ENCODE measurements around the gene TNNT3. TPM values are rescaled to one million over a fixed set of nuclear protein-coding genes. Genes with fewer than 3 reads are reported as not detected.

Gene TNNT3
- total RNA-seq, 1 experiment from 2014 or later = 0.71 TPM

DNA sequence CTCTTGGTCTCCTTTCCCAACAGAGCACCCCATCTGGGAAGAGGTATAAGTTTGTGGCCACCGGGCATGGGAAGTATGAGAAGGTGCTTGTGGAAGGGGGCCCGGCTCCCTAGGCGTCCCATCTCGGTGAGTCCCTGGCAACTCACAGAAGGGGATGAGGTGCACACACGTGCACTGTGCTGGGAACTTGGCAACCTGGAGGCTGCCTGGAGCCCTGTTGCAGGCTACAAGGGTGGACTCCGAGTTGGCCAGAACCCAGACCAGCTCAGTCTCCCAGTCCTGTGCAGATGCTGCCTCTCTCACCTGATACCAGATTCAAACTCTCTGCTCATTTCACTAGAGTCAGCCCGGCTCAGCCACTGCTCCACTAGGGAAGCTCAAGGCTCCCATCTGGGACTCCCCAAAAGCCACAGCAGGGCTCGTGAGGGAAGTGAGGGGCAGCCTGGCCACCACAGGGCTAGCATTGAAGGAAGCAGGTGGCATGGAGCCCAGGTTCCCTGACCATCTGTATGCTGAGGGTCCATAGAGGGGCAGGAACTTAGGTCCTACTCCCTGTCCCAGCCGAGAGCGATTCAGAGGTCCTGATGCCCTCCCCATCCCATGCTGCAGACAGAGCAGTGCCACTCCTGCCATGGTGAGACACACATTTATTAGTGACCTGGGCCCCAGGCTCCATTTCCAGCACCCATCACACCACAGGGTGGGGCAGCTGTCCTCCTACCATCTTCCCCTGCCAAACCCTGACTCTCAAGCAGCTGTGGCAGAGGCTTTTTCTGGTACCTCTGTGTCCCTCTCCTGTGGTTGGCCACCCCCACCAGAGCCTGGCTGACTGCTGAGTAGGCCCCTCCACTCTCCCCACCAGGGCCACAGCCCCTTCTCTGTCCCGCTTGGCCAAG, 31.8 kb upstream of the TNNT3 start:
- no peaks in the 10 kb centered on the region for H3K79me2 ChIP-seq (ENCODE audit: insufficient read depth, low read length)
- CTCF ChIA-PET = interaction anchor here (1.3 kb wide), 1 partner anchor 11 kb away, joined by 3 read pairs; no protein-coding TSS in a partner anchor
- ATAC-seq = no peak

GRCh38 chr11:1888347-1888753, 31.2 kb upstream of the TNNT3 start:
- Histone ChIP-seq H3K4me1 (ENCODE audit: control insufficient read depth in 1 of 2, insufficient read depth in 2 of 2, low read length in 2 of 2) (no peaks in the 10 kb centered on the region), H3K4me2 (ENCODE audit: low read length) (no peak overlapping the region), H3K27ac (ENCODE audit: low read depth, low read length) (no peak overlapping the region), H4K20me1 (ENCODE audit: insufficient read depth) (no peaks in the 10 kb centered on the region), H3K9me3 (ENCODE audit: control insufficient read depth in 1 of 2, insufficient read depth in 1 of 2, low read depth in 1 of 2, low read length in 2 of 2) (no peaks in the 10 kb centered on the region), H3K4me3 (replicated peaks in 1 of 2; ENCODE audit: low read depth in 1 of 2, low read length in 2 of 2) (no peak overlapping the region), H3K9me2 (ENCODE audit: insufficient read depth) (no peaks in the 10 kb centered on the region), H3K36me3 (ENCODE audit: control insufficient read depth in 1 of 2, insufficient read depth in 2 of 2, low read length in 2 of 2) (no peaks in the 10 kb centered on the region), H3K9ac (ENCODE audit: low read length) (no peak overlapping the region), H2AFZ (ENCODE audit: low read depth, low read length, poor library complexity, severe bottlenecking) (no peak overlapping the region), H3K27me3 (ENCODE audit: insufficient read depth, low read length) (peaks cover 8% of the 10 kb centered on the region; the same call in 1 of the 2 replicates), H3K79me2 (ENCODE audit: insufficient read depth, low read length) (no peaks in the 10 kb centered on the region)
- ChIA-PET RAD21 (ENCODE audit: low non-redundant PET in 1 of 2, low total read pairs in 2 of 2, uncharacterized antibody in 2 of 2, unreplicated experiment in 2 of 2) (no interaction called here), POLR2A (no interaction called here), CTCF (interaction anchor here (0.9 kb wide), 1 partner anchor 263 kb away, joined by 3 read pairs; no protein-coding TSS in a partner anchor)
- intact Hi-C loops (cut with micrococcal nuclease) = no loop called here
- BruUV-seq (replicated peaks) = no TSS peak
- DNase-seq (ENCODE audit: low read depth, low spot score) = no peak
- no peak for ATAC-seq
- TF ChIP-seq FOSL1 (IDR thresholded peaks at IDR 0.05; ENCODE audit: low read depth) (no peak), CTCF (IDR thresholded peaks at IDR 0.05 in 2 of 3, conservative IDR thresholded peaks at IDR 0.05 in 1 of 3; ENCODE audit: borderline replicate concordance in 1 of 3, insufficient read depth in 1 of 3, low read depth in 2 of 3, low read length in 2 of 3) (no peak), ZNF274 (IDR thresholded peaks at IDR 0.05; ENCODE audit: low read depth, low read length) (no peak), REST (IDR thresholded peaks at IDR 0.05; ENCODE audit: low read depth) (no peak), EGR1 (IDR thresholded peaks at IDR 0.05; ENCODE audit: low read depth) (no peak), ZBTB33 (IDR thresholded peaks at IDR 0.05; ENCODE audit: extremely low read depth, insufficient replicate concordance, low read length) (no peak), SRF (IDR thresholded peaks at IDR 0.05; ENCODE audit: low read depth) (no peak), MAX (IDR thresholded peaks at IDR 0.05) (no peak)
- TF ChIP-seq, protein P1, sequence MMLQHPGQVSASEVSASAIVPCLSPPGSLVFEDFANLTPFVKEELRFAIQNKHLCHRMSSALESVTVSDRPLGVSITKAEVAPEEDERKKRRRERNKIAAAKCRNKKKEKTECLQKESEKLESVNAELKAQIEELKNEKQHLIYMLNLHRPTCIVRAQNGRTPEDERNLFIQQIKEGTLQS (IDR thresholded peaks at IDR 0.05) = no peak

More for the DNA sequence above, 31.8 kb upstream of the TNNT3 start:
- H3K36me3 ChIP-seq (ENCODE audit: control insufficient read depth in 1 of 2, insufficient read depth in 2 of 2, low read length in 2 of 2) = no peaks in the 10 kb centered on the region
- no peak overlapping the region for H3K4me2 ChIP-seq (ENCODE audit: low read length)
- BruUV-seq (replicated peaks) = no TSS peak
- ChIA-PET RAD21 (ENCODE audit: low non-redundant PET in 1 of 2, low total read pairs in 2 of 2, uncharacterized antibody in 2 of 2, unreplicated experiment in 2 of 2) (no interaction called here), POLR2A (no interaction called here)
- no peak overlapping the region for H2AFZ ChIP-seq (ENCODE audit: low read depth, low read length, poor library complexity, severe bottlenecking)
- H3K9me3 ChIP-seq (ENCODE audit: control insufficient read depth in 1 of 2, insufficient read depth in 1 of 2, low read depth in 1 of 2, low read length in 2 of 2) = no peaks in the 10 kb centered on the region
- H3K27me3 ChIP-seq (ENCODE audit: insufficient read depth, low read length) = peaks cover 8% of the 10 kb centered on the region; the same call in 1 of the 2 replicates
- intact Hi-C loops (cut with micrococcal nuclease) = no loop called here
- no peak for DNase-seq (ENCODE audit: low read depth, low spot score)
- H3K27ac ChIP-seq (ENCODE audit: low read depth, low read length) = no peak overlapping the region
- no peaks in the 10 kb centered on the region for H3K4me1 ChIP-seq (ENCODE audit: control insufficient read depth in 1 of 2, insufficient read depth in 2 of 2, low read length in 2 of 2)
- H4K20me1 ChIP-seq (ENCODE audit: insufficient read depth) = no peaks in the 10 kb centered on the region
- TF ChIP-seq EGR1 (IDR thresholded peaks at IDR 0.05; ENCODE audit: low read depth) = no peak
- no peak overlapping the region for H3K9ac ChIP-seq (ENCODE audit: low read length)
- no peaks in the 10 kb centered on the region for H3K9me2 ChIP-seq (ENCODE audit: insufficient read depth)
- H3K4me3 ChIP-seq (replicated peaks in 1 of 2; ENCODE audit: low read depth in 1 of 2, low read length in 2 of 2) = no peak overlapping the region
